GM12872 (cell line): ENCODE data around the gene EIF4EBP3.

Experiments
- TF ChIP-seq, protein P1 (sequence below): IDR thresholded peaks from 3 replicates; pipeline ENCODE4 v1.5.1; 2011; ENCODE audit warnings: low read depth, mild to moderate bottlenecking, low read length, moderate library complexity; ENCODE audit not compliant: insufficient read depth

The EIF4EBP3 gene

DNA sequence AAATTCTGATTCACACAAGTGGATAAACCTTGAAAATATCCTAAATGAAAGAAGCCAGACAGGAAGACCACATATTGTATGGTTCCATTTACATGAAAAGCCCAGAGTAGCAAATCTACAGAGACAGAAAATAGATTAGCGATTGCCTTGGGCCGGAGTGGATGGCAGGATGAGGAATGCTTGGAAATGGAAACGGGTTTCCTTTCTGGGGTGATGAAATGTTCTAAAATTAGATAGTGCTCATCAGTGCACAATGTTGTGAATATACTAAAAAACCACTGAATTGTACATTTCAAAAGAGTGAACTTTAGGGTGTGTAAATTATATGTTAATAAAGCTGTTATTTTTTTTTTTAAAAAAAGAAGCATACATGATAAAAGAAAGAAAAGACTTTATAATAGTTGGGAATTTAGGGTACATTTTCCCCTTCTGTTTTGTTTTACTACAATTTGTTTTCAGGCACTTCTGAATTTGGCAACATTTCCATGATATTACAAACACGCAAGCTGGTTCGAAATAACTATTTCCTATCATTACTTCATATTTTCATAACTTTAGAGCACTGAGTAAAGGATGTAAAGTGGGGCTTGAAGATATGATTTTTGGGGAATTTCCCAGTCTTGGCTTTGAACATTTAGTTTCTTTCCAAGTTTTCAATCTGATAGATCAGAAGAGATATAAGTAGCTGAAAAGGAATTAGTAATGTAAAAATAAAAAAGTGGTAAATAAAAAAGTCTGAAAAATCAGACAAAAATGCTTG lies 41.0 kb downstream of the EIF4EBP3 start:
- TF ChIP-seq, protein P1, sequence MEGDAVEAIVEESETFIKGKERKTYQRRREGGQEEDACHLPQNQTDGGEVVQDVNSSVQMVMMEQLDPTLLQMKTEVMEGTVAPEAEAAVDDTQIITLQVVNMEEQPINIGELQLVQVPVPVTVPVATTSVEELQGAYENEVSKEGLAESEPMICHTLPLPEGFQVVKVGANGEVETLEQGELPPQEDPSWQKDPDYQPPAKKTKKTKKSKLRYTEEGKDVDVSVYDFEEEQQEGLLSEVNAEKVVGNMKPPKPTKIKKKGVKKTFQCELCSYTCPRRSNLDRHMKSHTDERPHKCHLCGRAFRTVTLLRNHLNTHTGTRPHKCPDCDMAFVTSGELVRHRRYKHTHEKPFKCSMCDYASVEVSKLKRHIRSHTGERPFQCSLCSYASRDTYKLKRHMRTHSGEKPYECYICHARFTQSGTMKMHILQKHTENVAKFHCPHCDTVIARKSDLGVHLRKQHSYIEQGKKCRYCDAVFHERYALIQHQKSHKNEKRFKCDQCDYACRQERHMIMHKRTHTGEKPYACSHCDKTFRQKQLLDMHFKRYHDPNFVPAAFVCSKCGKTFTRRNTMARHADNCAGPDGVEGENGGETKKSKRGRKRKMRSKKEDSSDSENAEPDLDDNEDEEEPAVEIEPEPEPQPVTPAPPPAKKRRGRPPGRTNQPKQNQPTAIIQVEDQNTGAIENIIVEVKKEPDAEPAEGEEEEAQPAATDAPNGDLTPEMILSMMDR, result no peak

DNA sequence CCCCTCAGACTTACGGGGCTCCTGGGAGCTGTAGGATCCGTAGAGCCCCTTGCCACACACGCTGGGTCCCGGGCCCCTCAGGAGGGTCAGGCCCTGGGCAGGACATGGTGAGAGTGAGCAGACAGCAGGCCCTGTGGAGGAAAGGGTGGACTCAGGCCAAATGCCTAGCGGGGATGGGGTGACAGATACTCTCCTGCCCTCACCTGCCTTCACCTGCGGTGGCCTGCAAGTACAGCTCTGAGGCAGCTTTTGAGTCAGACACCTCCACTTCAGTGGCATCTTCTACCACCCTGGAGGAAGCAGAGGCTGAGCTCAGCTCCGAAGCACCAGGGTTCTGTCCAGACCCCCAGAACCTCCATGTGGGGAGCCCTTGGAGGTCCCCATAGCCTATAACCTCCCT lies 43.4 kb downstream of the EIF4EBP3 start:
- TF ChIP-seq, protein P1, result no peak

DNA sequence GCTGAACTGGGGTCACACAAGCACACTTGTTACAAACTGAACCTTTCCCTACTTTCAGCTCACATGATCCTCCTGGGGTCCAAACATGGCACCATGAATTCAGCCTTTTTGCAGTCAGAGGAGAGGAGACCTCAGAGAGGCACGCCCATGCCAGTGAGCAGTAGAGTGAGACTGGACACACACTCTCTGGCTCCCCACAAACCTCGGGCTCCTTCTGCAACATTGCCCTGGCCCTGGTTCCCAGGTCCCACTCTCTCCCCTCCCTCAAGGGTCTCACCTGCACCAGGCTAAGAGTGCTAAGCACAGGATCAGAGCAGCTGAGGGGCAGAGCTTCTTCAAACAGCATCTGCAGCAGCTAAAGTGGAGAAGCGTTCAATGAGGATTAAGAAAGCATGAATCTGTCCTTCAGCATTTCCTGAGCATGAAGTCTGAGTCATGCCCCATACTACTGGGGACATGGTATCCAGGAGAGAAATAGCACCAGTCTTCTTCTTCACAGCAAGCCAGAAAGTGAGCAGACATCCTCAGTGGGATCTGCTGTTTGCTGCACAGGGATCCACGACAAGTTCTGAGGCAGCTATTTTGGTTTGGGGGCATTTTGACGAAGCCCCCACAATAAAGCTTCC lies 44.4 kb downstream of the EIF4EBP3 start:
- TF ChIP-seq, protein P1, result no peak

DNA sequence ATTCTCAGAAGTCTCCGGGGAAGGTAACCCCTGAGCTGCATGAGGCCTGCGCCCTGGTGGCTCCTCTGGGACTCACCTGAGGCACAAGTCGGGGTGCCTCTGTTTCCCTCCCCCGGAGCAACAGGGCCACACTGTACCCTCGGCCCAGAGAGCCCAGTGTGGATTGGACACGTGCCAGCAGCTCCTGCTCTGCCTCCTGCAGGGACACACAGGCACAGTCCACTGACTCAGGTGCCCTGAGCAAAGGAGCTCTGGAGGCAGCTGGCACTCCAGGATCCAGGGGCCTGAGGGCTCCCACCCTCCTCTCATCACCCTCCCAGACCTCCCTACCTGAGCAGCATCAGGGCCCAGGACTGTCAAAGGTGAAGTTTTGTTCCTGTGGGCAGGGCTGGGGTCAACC lies 46.7 kb downstream of the EIF4EBP3 start:
- TF ChIP-seq, protein P1, result no peak

DNA sequence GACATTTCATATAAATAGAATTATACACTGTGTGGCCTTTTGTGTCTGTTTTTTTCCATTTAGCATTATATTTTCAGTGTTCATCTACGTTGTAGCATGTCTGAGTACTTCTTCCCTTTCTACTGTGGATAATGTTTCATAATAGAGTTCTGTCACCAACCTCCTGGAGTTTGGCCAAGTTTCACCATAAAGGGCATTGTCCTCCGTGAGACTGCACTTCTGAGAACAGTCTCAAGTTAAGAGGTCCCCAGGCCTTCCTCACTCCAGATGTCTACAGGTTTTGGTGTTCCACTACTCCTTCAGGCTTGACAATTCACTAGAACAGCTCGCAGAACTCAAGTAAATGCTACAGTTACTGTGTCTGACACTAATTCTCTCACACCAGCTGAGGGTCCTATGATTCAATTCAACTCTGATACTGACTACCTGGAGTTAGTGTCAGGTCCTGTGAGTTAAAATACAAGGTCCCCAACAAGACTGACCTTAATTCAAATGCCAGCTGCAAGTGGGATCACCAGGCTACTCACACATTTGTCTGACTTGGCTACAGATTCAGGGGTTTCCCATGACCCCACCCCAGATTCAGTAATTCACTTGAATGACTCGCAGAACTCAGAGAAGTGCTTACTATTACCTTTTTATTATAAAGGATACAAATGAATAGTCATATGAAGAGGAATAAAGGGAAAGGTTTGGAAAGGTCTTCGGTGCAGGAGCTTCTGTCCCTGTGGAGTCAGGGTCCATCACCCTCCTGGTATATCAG lies 48.3 kb downstream of the EIF4EBP3 start:
- TF ChIP-seq, protein P1, result no peak

DNA sequence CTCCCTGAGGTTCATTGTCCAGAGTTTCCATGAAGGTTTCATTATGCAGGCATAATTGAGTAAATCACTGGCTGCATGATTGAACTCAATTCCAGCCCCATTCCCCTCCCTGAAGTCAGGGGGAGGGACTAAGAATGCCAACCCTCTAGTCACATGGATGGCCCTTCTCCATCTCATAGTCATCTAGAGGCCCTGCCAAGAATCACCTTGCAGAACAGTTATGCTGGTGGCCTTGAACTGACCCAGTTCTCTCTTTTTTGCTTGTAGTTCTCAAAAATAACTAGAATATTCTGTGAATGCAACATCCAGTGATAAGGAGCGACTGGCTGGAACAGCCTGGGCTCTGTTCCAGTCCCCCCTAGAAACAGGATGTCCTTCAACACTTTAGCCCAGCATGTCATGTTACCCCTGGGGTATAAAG lies 48.9 kb downstream of the EIF4EBP3 start:
- TF ChIP-seq, protein P1, result no peak

DNA sequence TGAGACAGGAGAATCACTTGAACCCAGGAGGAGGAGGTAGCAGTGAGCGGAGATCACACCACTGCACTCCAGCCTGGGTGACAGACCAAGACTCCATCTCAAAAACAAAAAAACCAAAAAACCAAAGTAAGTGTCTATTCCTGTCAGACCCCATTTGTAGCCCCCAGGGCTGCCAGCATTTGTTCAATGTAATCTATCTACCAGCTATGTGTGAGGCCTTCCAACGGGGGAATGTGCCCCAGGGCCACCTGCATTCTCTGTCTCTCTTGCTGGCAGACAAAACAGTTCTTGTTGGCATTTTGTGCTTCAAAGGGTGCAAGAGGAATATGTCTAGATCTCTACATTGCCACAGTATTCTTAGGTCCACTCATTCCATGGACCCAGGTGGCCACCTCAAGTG lies 51.4 kb downstream of the EIF4EBP3 start:
- TF ChIP-seq, protein P1, result no peak
